Vagina (tissue), 2 donors: Measurements from ENCODE around the gene FRMD3. TPM values are rescaled to one million over a fixed set of nuclear protein-coding genes. Genes with fewer than 3 reads are reported as not detected.

Experiments
- DNase-seq, 2 donors: peaks; one replicate each; pipeline ENCODE4 v3.0.0-alpha.2; 2017; ENCODE audit errors: extremely low spot score in 2 of 2
- H3K27ac ChIP-seq: fragments of 200-600 bp; sonication (generic); one replicate; pipeline ENCODE4 v1.5.1; 2019
- H3K27me3 ChIP-seq: fragments of 200-600 bp; sonication (generic); one replicate; pipeline ENCODE4 v1.5.1; 2019
- H3K36me3 ChIP-seq, 2 donors: fragments of 200-600 bp; sonication (generic); one replicate each; pipeline ENCODE4 v1.5.1; 2017 to 2019
- H3K4me1 ChIP-seq: fragments of 200-600 bp; sonication (generic); one replicate; pipeline ENCODE4 v1.5.1; 2019
- H3K4me3 ChIP-seq, 2 donors: fragments of 200-600 bp; sonication (generic); 1 replicate in 1 of 2; 2 replicates in 1 of 2; pipeline ENCODE4 v1.5.1; 2016 to 2019
- H3K9me3 ChIP-seq: fragments of 200-600 bp; sonication (generic); one replicate; pipeline ENCODE4 v1.5.1; 2019
- CTCF ChIP-seq, 3 experiments: fragments of 450-650 bp in 2 of 3; fragments of 200-600 bp in 1 of 3; sonication (generic) in 1 of 3; IDR thresholded peaks; one replicate each; pipeline ENCODE4 v1.5.1; 2017 to 2019; ENCODE audit warnings: antibody characterized with exemption in 3 of 3, mild to moderate bottlenecking in 2 of 3, moderate library complexity in 2 of 3
- POLR2A ChIP-seq, 2 donors: fragments of 450-650 bp; IDR thresholded peaks; one replicate each; pipeline ENCODE4 v1.6.1; 2017; ENCODE audit warnings: antibody characterized with exemption in 2 of 2, mild to moderate bottlenecking in 2 of 2, moderate library complexity in 2 of 2
- POLR2AphosphoS5 ChIP-seq, 2 donors: sonication (generic); formaldehyde crosslinking; IDR thresholded peaks; one replicate each; pipeline ENCODE4 v1.9.0; 2017; ENCODE audit warnings: antibody characterized with exemption in 2 of 2, mild to moderate bottlenecking in 2 of 2, low read depth in 1 of 2; ENCODE audit not compliant: insufficient read depth in 1 of 2
- intact Hi-C: fragments of 100-400 bp; cut with DNase I; formaldehyde crosslinking; loops from one replicate; pipeline ENCODE4 v1.15.1; 2023
- total RNA-seq: library from RNA; depleted of rRNA; stranded (reverse); fragments of >200 nt; gene quantifications from one replicate; pipeline ENCODE4 v1.2.3, GENCODE V29; 2016

Gene FRMD3
- total RNA-seq, 1 donor from 2014 or later: 13.8 TPM

- intact Hi-C loops: loop anchor here (10.0 kb wide), 1 partner anchor 198 kb away; the partner anchor contains the start of gene FRMD3
- no peak overlapping the region for H3K4me3 ChIP-seq
- H3K27ac ChIP-seq: no peak overlapping the region
- no peaks in the 10 kb centered on the region for H3K36me3 ChIP-seq
- TF ChIP-seq POLR2A (IDR thresholded peaks at IDR 0.05) (no peak), CTCF (IDR thresholded peaks at IDR 0.05) (no peak), POLR2AphosphoS5 (IDR thresholded peaks at IDR 0.05; ENCODE audit: insufficient read depth in 1 of 2, low read depth in 1 of 2) (no peak)
- DNase-seq: no peak
- no peaks in the 10 kb centered on the region for H3K4me1 ChIP-seq
- no peaks in the 10 kb centered on the region for H3K27me3 ChIP-seq
- no peaks in the 10 kb centered on the region for H3K9me3 ChIP-seq
These were observed 201.5 kb downstream of the FRMD3 start for GRCh38 chr9:83336706-83337105.

DNA sequence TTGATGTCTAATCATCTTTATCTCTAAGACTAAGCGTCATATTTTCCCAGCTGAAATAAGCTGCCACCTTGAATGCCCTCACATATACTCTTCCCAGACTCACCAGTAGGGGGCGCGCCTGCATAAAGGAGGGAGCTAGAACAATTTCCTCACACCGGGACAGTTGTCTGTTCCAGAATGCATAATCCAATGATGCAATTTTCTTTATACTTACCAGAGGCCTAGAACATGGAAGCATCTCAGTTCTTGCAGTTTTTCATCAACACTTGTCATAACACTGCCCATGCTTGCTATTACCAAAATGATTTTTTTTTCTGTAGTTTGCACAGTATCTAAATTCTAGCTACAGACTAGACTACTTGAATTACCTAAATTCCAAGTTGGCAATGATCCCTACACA is 203.9 kb downstream of the FRMD3 start:
- peak in 1 of 2 donors; percentile 29 for TF ChIP-seq POLR2AphosphoS5 (IDR thresholded peaks at IDR 0.05; ENCODE audit: insufficient read depth in 1 of 2, low read depth in 1 of 2)
- no peak for TF ChIP-seq POLR2A (IDR thresholded peaks at IDR 0.05)
- TF ChIP-seq CTCF (IDR thresholded peaks at IDR 0.05): peak; percentile 76 to 83 (median 80)
- Histone ChIP-seq H3K27me3 (no peaks in the 10 kb centered on the region), H3K9me3 (no peaks in the 10 kb centered on the region), H3K27ac (no peak overlapping the region), H3K36me3 (no peaks in the 10 kb centered on the region), H3K4me3 (no peak overlapping the region), H3K4me1 (no peaks in the 10 kb centered on the region)
- no peak for DNase-seq
- intact Hi-C loops: loop anchor here (10.0 kb wide), 1 partner anchor 200 kb away; the partner anchor contains the start of gene FRMD3

DNA sequence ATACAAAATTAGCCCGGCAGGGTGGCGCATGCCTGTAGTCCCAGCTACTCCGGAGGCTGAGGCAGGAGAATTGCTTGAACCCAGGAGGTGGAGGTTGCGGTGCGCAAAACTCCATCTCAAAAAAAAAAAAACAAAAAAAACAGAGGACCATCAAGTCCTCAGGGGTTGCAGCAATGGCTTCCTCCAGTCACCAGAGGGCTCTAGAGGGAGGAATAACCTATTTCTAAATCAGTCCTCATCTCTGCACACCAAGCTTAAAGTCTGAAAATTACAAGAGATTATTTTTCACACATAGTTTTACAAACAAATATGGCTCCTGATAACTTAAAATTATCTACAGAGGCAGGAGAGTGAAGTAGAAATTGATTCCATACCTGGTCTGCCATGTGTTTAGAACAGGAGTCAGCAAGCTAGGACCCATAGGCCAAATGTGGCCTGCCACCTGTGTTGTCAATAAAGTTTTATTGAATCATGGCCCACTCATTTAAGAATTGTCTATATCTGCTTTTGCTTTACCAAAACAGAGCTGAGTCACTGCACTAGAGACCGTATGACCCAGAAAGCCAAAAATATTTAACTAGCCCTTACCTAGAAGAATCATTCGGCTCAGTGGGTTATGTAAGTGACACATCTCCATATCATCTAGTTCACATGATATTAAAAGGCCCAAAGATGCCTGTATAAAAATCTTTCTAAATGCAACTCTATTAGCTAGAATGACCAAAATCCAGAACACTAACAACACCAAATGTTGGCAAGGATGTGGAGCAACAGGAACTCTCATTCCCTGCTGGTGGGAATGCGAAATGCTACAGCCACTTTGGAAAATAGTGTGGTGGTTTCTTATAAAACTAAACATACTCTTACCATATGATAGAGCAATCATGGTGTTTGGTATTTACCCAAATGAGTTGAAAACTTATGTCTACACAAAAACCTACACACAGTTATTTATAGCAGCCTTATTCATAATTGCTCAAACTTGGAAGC is 207.7 kb downstream of the FRMD3 start:
- TF ChIP-seq POLR2AphosphoS5 (IDR thresholded peaks at IDR 0.05; ENCODE audit: insufficient read depth in 1 of 2, low read depth in 1 of 2): no peak
- TF ChIP-seq POLR2A (IDR thresholded peaks at IDR 0.05): no peak
- TF ChIP-seq CTCF (IDR thresholded peaks at IDR 0.05): no peak
- H3K4me1 ChIP-seq: no peaks in the 10 kb centered on the region
- no peaks in the 10 kb centered on the region for H3K36me3 ChIP-seq
- DNase-seq: no peak
- H3K27ac ChIP-seq: no peak overlapping the region
- no peaks in the 10 kb centered on the region for H3K27me3 ChIP-seq
- H3K4me3 ChIP-seq: no peak overlapping the region
- intact Hi-C loops: loop anchor here (10.0 kb wide), 1 partner anchor 204 kb away; the partner anchor contains the start of gene FRMD3
- no peaks in the 10 kb centered on the region for H3K9me3 ChIP-seq

DNA sequence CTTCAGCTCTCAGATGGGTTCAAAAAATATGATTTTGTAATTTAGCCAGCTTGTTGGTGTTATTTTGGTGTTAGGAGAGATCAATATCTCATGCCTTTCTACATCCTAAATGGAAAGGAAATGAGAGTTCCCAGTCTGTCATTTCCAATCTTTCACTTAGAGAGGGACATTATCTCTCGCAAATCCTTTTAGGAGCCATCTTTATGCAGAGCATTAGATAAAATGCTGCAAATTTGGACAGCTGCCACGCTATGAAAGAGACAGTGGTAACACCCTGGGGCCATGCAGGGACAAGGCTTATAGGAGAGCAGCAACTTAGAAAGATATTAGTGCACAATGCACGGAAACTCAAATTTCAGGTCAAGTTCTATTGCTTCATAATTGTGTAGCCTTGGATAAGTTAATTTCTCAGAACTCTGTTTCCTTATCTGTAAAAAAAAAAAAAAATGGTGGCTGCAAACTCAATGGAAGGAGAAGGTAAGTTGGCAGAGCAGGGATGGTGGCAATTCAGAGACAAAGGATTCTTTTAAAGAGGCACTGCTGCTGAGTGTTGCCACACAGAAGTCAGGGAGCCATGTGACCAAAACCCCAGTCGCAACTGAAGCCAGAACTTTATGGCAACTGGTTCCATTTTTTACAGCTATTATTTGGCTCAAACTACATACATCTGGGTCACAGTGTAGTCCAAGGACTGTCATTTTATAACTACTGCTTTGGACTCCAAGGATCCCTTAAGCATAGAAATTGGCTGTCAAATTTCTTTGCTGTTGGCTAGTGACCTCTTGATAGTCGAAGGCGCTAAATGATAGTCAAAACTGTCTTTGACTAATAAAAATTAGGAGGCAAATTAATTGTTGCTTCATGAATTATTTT is 210.2 kb downstream of the FRMD3 start:
- intact Hi-C loops: no loop called here
- no peaks in the 10 kb centered on the region for H3K9me3 ChIP-seq
- TF ChIP-seq POLR2AphosphoS5 (IDR thresholded peaks at IDR 0.05; ENCODE audit: insufficient read depth in 1 of 2, low read depth in 1 of 2): no peak
- no peak for TF ChIP-seq CTCF (IDR thresholded peaks at IDR 0.05)
- no peak for TF ChIP-seq POLR2A (IDR thresholded peaks at IDR 0.05)
- no peak overlapping the region for H3K4me3 ChIP-seq
- no peaks in the 10 kb centered on the region for H3K27me3 ChIP-seq
- H3K4me1 ChIP-seq: no peaks in the 10 kb centered on the region
- H3K36me3 ChIP-seq: no peaks in the 10 kb centered on the region
- DNase-seq: no peak
- H3K27ac ChIP-seq: no peak overlapping the region
